ENCODE results near the gene TBC1D2B. TPM values are rescaled to one million over a fixed set of nuclear protein-coding genes. Genes with fewer than 3 reads are reported as not detected.
A peak's percentile ranks its signal among the peaks of the same experiment; 100 is the strongest.

The TBC1D2B gene
- total and polyA plus RNA-seq, 2 experiments from 2014 or later = 6.5 to 16.5 TPM

DNA sequence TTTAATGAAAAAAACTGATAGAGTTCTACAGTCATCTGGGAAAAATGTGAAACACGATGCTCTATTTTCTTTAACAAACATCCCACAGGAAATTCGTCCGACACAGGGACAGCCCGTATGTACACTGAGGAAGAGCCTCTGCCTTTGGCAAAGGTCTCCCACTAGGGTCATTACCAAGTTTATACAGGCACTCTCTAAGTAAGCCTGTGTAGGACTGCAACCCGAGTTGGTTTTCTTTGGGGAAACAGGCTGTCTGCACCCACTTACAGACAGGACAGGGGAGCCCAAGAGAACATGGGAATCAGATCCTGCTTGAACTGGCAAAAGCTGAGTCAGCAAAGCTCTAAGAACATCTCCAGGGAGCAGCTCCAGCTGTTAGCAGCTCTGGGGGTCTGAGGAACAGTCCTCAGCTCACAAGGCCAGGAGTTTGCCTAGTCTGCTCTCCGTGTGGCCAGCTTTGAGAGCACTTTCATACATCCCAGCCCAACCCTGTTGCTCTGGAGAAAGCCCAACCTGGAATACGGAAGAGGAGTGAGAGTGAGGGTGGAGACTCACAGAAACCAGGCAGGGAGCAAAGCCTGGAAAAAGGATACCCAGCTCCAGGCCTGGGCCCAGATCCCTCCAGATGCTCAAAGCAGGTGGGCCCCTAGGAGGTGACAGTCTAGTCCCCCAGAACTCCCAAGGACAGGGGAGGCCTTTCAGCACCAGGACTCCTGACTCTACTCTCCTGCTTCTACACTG lies 1.9 kb downstream of the TBC1D2B start:
- TF ChIP-seq, protein P1, sequence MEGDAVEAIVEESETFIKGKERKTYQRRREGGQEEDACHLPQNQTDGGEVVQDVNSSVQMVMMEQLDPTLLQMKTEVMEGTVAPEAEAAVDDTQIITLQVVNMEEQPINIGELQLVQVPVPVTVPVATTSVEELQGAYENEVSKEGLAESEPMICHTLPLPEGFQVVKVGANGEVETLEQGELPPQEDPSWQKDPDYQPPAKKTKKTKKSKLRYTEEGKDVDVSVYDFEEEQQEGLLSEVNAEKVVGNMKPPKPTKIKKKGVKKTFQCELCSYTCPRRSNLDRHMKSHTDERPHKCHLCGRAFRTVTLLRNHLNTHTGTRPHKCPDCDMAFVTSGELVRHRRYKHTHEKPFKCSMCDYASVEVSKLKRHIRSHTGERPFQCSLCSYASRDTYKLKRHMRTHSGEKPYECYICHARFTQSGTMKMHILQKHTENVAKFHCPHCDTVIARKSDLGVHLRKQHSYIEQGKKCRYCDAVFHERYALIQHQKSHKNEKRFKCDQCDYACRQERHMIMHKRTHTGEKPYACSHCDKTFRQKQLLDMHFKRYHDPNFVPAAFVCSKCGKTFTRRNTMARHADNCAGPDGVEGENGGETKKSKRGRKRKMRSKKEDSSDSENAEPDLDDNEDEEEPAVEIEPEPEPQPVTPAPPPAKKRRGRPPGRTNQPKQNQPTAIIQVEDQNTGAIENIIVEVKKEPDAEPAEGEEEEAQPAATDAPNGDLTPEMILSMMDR (IDR thresholded peaks at IDR 0.05; ENCODE audit: low read depth, low read length) = no peak
- H3K27ac ChIP-seq = peak overlapping the region; percentile 5
- no peak overlapping the region for H3K4me3 ChIP-seq
- DNase-seq (ENCODE audit: low read depth in 1 of 2, low spot score in 1 of 2) = peak; percentile 74 to 94
- no peaks in the 10 kb centered on the region for H3K9me3 ChIP-seq (ENCODE audit: low read depth)
- H3K4me1 ChIP-seq (ENCODE audit: low read depth) = peaks cover 6% of the 10 kb centered on the region
- no peaks in the 10 kb centered on the region for H3K27me3 ChIP-seq
- H3K36me3 ChIP-seq = no peaks in the 10 kb centered on the region

DNA sequence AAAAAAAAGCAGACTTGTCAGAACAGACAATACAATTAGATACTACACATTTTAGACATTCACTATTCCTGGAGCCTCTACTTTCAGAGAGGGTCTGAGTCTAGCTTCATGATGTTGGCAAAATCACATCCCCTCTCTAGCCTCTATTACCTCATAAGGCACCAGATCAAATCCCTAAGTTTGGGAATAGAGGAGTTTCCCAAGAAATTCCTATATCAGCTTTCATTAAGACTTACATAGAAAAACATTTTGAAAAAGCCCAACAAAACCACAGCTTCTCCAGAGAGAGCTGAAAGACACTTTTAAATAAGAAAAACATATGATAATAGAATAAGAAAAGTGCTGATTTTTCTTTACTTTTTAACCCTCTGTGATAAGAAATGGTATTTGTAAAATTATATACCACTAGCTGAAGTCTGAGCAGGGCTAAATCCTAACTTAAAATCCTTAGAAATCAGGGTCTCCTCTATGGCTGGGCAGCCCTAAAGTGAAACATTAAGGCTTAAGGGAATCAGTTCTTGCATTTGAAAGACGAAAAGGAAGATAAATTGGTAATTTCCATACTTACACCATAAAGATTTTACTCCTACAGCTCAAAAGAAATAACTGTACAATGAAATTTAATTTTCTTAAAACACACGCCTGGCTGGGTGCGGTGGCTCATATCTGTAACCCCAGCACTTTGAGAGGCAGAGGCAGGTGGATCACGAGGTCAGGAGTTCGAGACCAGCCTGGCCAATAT lies 4.3 kb downstream of the TBC1D2B start:
- no peak overlapping the region for H3K27ac ChIP-seq
- no peaks in the 10 kb centered on the region for H3K9me3 ChIP-seq (ENCODE audit: low read depth)
- H3K4me3 ChIP-seq = no peak overlapping the region
- no peaks in the 10 kb centered on the region for H3K4me1 ChIP-seq (ENCODE audit: low read depth)
- no peak for DNase-seq (ENCODE audit: low read depth in 1 of 2, low spot score in 1 of 2)
- no peaks in the 10 kb centered on the region for H3K27me3 ChIP-seq
- TF ChIP-seq, protein P1 (IDR thresholded peaks at IDR 0.05; ENCODE audit: low read depth, low read length) = no peak
- H3K36me3 ChIP-seq = no peaks in the 10 kb centered on the region

DNA sequence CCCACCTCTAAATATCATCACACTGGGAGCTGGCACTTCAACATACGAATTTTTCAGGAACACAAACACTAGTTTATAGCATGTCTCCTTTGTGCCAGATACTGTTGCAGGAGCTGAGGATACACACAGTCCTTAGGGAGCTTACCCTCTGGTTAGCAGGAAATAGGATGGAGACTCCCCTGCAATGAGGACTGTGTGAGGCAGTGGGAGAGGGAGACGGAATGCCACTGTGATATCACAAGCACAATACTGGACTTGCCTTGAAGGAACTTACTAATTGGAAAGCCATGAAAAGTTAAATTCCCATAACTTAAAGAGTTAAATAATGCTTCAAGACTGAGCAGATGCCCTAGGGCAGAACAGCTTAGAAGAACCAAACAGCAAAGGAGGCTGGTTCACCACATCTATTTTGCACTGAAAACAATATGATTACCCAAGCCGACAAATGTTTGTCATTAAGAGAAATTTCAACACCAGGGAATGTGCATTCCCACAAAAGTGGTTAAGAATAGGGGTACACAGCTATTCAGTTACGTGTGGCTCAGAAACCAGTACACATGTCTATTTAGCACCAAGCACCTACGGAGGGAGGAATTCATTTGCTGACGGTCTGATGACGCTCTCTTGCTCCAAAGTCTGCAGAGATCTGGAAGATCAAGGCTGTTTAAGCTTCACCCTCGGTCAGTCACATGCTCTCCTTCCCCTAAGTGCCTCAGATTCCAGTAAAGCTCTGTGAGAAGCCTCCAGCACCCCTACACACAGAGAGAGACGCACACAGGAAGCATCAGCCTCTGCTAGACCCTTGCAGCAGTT lies 5.2 kb downstream of the TBC1D2B start:
- H3K27me3 ChIP-seq = no peaks in the 10 kb centered on the region
- no peaks in the 10 kb centered on the region for H3K9me3 ChIP-seq (ENCODE audit: low read depth)
- no peaks in the 10 kb centered on the region for H3K4me1 ChIP-seq (ENCODE audit: low read depth)
- no peaks in the 10 kb centered on the region for H3K36me3 ChIP-seq
- H3K4me3 ChIP-seq = no peak overlapping the region
- no peak overlapping the region for H3K27ac ChIP-seq
- TF ChIP-seq, protein P1 (IDR thresholded peaks at IDR 0.05; ENCODE audit: low read depth, low read length) = no peak
- DNase-seq (ENCODE audit: low read depth in 1 of 2, low spot score in 1 of 2) = peak; percentile 38 to 86

DNA sequence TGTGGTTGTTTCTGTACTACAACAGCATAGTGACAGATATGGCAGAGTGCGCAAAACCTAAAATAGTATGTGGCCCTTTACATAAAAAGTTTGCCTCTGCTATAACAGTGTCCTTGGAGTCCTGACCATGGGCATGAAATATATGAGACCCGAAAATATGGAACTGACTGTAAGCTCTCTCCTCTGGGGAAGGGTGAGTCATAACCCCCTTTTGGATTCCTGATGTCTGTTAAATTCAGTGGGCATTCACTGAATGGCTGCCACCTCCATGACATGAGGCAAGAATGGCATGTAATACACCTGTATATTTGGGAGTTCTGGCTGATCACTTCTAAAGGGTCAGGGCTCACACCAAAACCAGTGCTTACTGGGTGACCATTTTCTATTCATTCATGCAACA lies 6.1 kb downstream of the TBC1D2B start:
- no peaks in the 10 kb centered on the region for H3K4me1 ChIP-seq (ENCODE audit: low read depth)
- H3K9me3 ChIP-seq (ENCODE audit: low read depth) = no peaks in the 10 kb centered on the region
- H3K36me3 ChIP-seq = no peaks in the 10 kb centered on the region
- no peak overlapping the region for H3K4me3 ChIP-seq
- H3K27ac ChIP-seq = no peak overlapping the region
- H3K27me3 ChIP-seq = no peaks in the 10 kb centered on the region
- TF ChIP-seq, protein P1 (IDR thresholded peaks at IDR 0.05; ENCODE audit: low read depth, low read length) = no peak
- DNase-seq (ENCODE audit: low read depth in 1 of 2, low spot score in 1 of 2) = no peak

DNA sequence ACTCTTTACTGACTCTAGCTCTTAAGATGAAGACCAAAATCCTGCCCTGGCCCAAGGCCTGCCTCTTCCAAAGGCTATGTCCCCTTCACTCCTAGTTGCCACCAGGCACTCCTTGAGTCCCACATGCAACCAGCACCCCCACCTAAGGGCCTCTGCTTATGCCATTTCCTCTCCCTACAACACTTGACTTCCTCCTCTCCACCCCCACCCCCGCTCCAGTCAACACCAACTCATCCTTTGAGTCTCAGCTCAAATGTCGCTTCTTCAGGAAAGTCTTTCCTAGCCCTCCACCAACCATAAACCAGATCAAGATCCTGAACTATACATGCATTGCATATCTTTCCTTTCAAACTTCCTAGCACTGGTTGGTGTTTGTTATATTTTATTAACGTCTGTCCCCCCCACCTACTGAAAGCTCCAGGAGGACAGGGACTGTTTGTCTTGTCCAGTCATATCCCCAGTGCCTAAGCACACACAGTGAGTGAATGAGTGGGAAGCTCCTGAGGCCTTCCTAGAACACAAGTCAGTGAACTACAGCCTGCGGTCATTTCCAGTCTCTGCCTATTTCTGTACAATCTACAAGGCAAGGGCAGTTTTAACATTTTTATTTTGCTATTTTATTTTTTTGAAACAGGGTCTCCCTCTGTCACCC lies 7.3 kb downstream of the TBC1D2B start:
- no peak for DNase-seq (ENCODE audit: low read depth in 1 of 2, low spot score in 1 of 2)
- Histone ChIP-seq H3K36me3 (no peaks in the 10 kb centered on the region), H3K27ac (no peak overlapping the region), H3K9me3 (ENCODE audit: low read depth) (no peaks in the 10 kb centered on the region), H3K4me3 (no peak overlapping the region), H3K4me1 (ENCODE audit: low read depth) (no peaks in the 10 kb centered on the region), H3K27me3 (no peaks in the 10 kb centered on the region)
- TF ChIP-seq, protein P1 (IDR thresholded peaks at IDR 0.05; ENCODE audit: low read depth, low read length) = no peak
